HUES48 (cell line): ENCODE measurements around the gene MRAP.
A peak's percentile ranks its signal among the peaks of the same experiment; 100 is the strongest.
"Not testable (repeated sequence)": the region's sequence is repeated elsewhere in the genome, so short reads cannot be mapped to it uniquely, and the experiment has no call there.

Source experiments
- H3K27ac ChIP-seq: one replicate; pipeline ENCODE4 v1.7.0; 2013; ENCODE audit warnings: low read depth, low read length, inconsistent platforms
- H3K27me3 ChIP-seq: 2 replicates; pipeline ENCODE4 v1.6.1; 2013; ENCODE audit warnings: mild to moderate bottlenecking, low read length; ENCODE audit not compliant: control insufficient read depth, insufficient read depth
- H3K36me3 ChIP-seq: 2 replicates; pipeline ENCODE4 v1.6.1; 2013; ENCODE audit warnings: low read length; ENCODE audit not compliant: control insufficient read depth, insufficient read depth
- H3K4me1 ChIP-seq: 2 replicates; pipeline ENCODE4 v1.6.1; 2013; ENCODE audit warnings: mild to moderate bottlenecking, low read length; ENCODE audit not compliant: control insufficient read depth, insufficient read depth
- H3K4me3 ChIP-seq: 2 replicates; pipeline ENCODE4 v1.5.1; 2013; ENCODE audit warnings: mild to moderate bottlenecking, low read depth, low read length
- H3K9ac ChIP-seq: 2 replicates; pipeline ENCODE4 v1.6.1; 2013; ENCODE audit warnings: mild to moderate bottlenecking, low read depth, low read length, moderate library complexity
- H3K9me3 ChIP-seq: 2 replicates; pipeline ENCODE4 v1.6.1; 2013; ENCODE audit warnings: low read length; ENCODE audit not compliant: control insufficient read depth, insufficient read depth

The MRAP gene

GRCh38 chr21:32299695-32300094 lies 1.0 kb downstream of the MRAP start:
- H3K36me3 ChIP-seq, result 0 out of 2 replicates have a peak, but pooled peaks cover 4% of the 10 kb centered on the region
- no peak overlapping the region for H3K4me3 ChIP-seq
- no peaks in the 10 kb centered on the region for H3K27me3 ChIP-seq
- H3K4me1 ChIP-seq, result no peaks in the 10 kb centered on the region
- H3K27ac ChIP-seq, result no peak overlapping the region
- H3K9me3 ChIP-seq, result no peaks in the 10 kb centered on the region
- H3K9ac ChIP-seq, result no peak overlapping the region

- Histone ChIP-seq H3K27ac (no peak overlapping the region), H3K27me3 (no peaks in the 10 kb centered on the region), H3K36me3 (0 out of 2 replicates have a peak, but pooled peaks cover 4% of the 10 kb centered on the region), H3K9me3 (no peaks in the 10 kb centered on the region), H3K4me1 (no peaks in the 10 kb centered on the region), H3K4me3 (no peak overlapping the region), H3K9ac (no peak overlapping the region)
Measured at GRCh38 chr21:32300117-32300681, 1.5 kb downstream of the MRAP start.

DNA sequence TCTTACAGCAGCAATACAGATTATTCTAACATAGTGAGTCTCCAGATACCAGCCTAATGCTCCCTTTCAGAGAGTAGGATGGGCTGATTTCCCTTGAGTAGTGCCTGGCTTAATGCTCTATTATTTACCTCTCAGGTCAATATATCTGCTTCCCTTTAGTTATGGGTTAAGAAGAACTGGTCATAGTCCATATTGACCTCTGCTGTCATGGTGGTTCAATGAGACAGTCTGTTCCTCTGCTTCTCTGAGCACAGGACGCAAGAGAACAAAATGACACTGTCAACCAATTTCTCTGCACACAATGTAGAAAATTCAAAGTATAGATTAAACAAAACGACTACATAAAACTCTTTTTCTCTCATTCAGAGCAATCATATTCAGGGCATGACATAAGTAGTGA lies 2.9 kb downstream of the MRAP start:
- H3K36me3 ChIP-seq, result 0 out of 2 replicates have a peak, but pooled peaks cover 4% of the 10 kb centered on the region
- H3K27ac ChIP-seq, result no peak overlapping the region
- H3K9me3 ChIP-seq, result no peaks in the 10 kb centered on the region
- H3K9ac ChIP-seq, result no peak overlapping the region
- no peak overlapping the region for H3K4me3 ChIP-seq
- H3K4me1 ChIP-seq, result peaks cover 9% of the 10 kb centered on the region
- no peaks in the 10 kb centered on the region for H3K27me3 ChIP-seq

DNA sequence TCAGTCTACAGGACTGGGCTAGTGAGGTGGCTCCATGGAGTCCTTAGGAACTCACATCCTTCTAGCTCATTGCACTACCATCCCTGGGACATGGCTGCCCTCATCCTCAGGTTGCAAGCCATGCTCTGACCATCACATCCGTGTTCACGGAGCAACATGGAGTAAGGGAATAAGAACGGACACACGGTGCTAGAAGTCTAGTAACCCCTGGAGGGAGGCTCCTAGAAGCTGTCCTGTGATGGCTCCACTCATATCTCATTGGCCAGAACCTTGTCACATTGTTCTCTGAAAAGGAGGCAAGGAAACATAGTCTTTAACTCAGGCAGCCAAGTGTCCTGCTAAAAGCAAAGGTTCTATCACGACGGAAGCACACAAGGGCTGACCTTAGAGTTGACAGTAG lies 3.9 kb downstream of the MRAP start:
- Histone ChIP-seq H3K9ac (no peak overlapping the region), H3K27me3 (no peaks in the 10 kb centered on the region), H3K4me3 (no peak overlapping the region), H3K4me1 (peaks cover 9% of the 10 kb centered on the region), H3K9me3 (no peaks in the 10 kb centered on the region), H3K27ac (no peak overlapping the region), H3K36me3 (0 out of 2 replicates have a peak, but pooled peaks cover 4% of the 10 kb centered on the region)

DNA sequence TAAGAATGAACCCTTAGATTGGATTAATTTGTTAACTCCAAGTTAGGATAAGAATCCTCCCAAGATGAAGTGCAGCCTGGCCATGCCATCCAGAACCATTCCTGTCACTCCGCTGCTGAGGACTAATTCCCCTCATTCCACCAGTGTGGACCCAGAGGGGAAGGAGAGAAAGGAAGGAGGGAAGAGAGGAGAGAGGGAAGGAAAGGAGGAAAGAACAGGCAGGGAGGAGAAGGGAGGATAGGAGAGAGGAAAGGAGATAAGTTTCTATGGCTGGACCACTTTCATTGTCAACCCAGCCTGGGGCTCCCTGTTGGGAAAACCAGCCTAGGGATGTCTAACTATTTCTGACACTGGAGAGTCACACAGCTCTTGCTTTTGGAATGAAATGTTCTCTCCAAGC lies 4.7 kb downstream of the MRAP start:
- Histone ChIP-seq H3K36me3 (0 out of 2 replicates have a peak, but pooled peaks cover 4% of the 10 kb centered on the region), H3K4me3 (no peak overlapping the region), H3K4me1 (peaks cover 9% of the 10 kb centered on the region), H3K9ac (no peak overlapping the region), H3K27ac (no peak overlapping the region), H3K27me3 (no peaks in the 10 kb centered on the region), H3K9me3 (no peaks in the 10 kb centered on the region)

- no peaks in the 10 kb centered on the region for H3K27me3 ChIP-seq
- no peak overlapping the region for H3K4me3 ChIP-seq
- peaks cover 9% of the 10 kb centered on the region for H3K4me1 ChIP-seq
- H3K9me3 ChIP-seq, result no peaks in the 10 kb centered on the region
- peaks cover 10% of the 10 kb centered on the region; the same call in 1 of the 2 replicates for H3K36me3 ChIP-seq
- no peak overlapping the region for H3K9ac ChIP-seq
- no peak overlapping the region for H3K27ac ChIP-seq
Measured at GRCh38 chr21:32304998-32305397, 6.3 kb downstream of the MRAP start.

DNA sequence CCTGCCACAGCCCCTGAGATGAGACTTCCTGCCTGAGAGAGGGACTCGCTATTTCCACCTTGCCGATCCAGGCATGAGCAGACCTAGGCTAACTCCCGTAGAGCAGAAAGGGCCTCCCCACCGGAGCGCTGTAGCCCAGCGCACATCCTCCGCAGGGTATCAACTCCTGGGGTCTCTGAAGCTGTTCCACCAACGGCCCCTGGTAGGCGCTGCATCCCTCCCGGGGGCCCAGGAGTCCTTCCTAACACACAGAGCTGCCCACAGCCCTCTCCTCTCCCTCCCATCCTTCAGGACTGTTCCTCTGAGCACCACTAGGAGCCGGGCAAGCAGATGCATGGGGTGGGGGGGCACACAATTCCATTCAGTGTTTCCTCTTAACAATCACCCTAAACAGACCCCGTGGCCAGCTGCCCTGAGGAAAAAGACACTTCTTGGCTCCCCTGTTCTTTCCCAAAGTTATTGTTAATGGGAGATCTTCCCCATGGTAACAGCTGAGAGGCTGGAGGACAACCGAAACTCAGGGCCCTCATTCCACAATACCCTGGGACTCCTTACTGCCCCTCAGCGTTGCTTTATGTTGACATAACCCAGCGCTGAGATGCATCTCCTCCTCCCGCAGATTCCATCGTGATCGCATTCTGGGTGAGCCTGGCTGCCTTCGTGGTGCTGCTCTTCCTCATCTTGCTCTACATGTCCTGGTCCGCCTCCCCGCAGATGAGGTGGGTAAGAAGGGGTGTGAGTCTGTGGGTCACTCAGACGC lies 7.5 kb downstream of the MRAP start:
- no peak overlapping the region for H3K9ac ChIP-seq

DNA sequence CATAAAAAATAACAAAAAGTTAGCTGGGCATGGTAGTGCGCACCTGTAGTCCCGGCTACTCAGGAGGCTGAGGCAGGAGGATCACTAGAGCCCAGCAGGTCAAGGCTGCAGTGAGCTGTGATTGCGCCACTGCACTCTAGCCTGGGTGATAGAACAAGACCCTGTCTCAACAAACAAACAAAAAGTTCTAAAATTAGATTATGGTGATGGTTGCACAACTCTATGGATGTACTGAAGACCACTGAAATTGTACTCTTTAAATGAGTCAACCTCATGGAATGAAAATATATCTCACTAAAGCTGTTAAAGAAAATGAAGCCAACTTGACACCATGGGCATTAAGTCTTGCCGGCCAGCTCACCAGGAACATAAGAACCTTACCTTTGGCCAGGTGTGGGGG lies 9.1 kb downstream of the MRAP start:
- Histone ChIP-seq H3K27me3 (no peaks in the 10 kb centered on the region), H3K4me3 (no peak overlapping the region), H3K9me3 (no peaks in the 10 kb centered on the region), H3K27ac (no peak overlapping the region), H3K9ac (no peak overlapping the region), H3K4me1 (peaks cover 9% of the 10 kb centered on the region), H3K36me3 (peaks cover 25% of the 10 kb centered on the region)

More for the DNA sequence above, 7.5 kb downstream of the MRAP start:
- peak overlapping the region; percentile 46 for H3K27ac ChIP-seq
- peaks cover 9% of the 10 kb centered on the region for H3K4me1 ChIP-seq
- H3K27me3 ChIP-seq, result no peaks in the 10 kb centered on the region
- H3K36me3 ChIP-seq, result peaks cover 14% of the 10 kb centered on the region; the same call in 1 of the 2 replicates
- H3K4me3 ChIP-seq, result no peak overlapping the region; the same call in 1 of the 2 replicates
- no peaks in the 10 kb centered on the region for H3K9me3 ChIP-seq

- Histone ChIP-seq H3K9me3 (no peaks in the 10 kb centered on the region), H3K36me3 (peaks cover 35% of the 10 kb centered on the region), H3K4me3 (no peak overlapping the region), H3K27ac (no peak overlapping the region), H3K4me1 (peaks cover 9% of the 10 kb centered on the region), H3K27me3 (no peaks in the 10 kb centered on the region), H3K9ac (no peak overlapping the region)
Measured at GRCh38 chr21:32308696-32309095, 10.0 kb downstream of the MRAP start.

DNA sequence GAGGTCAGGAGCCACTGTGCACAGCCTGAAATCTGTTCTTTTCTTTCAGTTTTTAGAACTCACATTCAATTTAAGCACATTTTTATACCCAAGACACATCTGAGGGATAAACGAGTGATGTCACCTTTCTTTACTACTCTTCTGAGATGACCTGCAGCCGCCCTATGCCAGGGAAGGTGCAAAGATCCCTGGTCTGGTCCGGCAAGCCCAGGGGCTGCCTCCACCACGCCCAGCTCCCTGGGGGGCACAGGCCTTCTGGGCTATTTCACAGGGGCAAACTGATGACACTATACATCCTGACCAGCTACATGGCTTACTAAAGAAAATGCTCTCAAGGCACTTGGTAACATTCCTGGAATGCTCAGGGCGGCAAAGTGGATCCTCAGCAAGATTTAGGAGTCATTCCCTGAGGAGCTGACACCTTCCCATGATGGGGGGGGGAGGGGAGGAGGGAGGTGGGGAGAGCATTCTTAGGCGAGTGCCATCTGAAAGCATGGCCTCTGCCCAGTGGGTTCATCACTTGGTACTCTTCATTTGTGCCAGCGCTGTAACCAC lies 11.3 kb downstream of the MRAP start:
- H3K27ac ChIP-seq, result no peak overlapping the region
- H3K36me3 ChIP-seq, result peaks cover 47% of the 10 kb centered on the region
- no peaks in the 10 kb centered on the region for H3K9me3 ChIP-seq
- H3K4me3 ChIP-seq, result no peak overlapping the region
- no peak overlapping the region for H3K9ac ChIP-seq
- H3K4me1 ChIP-seq, result peaks cover 9% of the 10 kb centered on the region
- no peaks in the 10 kb centered on the region for H3K27me3 ChIP-seq

GRCh38 chr21:32310976-32311375 lies 12.3 kb downstream of the MRAP start:
- H3K9ac ChIP-seq, result not testable (repeated sequence)

More at GRCh38 chr21:32310976-32311375, 12.3 kb downstream of the MRAP start:
- not testable (repeated sequence) for H3K27ac ChIP-seq, H3K4me3 ChIP-seq, H3K4me1 ChIP-seq, H3K27me3 ChIP-seq, H3K9me3 ChIP-seq
- peaks cover 57% of the 10 kb centered on the region for H3K36me3 ChIP-seq
